Colon (tissue), 2 donors: ENCODE measurements around the gene MYL2.

Experiments used
- FAIRE-seq: peaks from 2 replicates; lab custom pipeline; 2012; peaks lifted over from hg19 to GRCh38; lab: Jason Lieb, UNC
- donor health status: control.
- donor health status: control.

MYL2 gene

DNA sequence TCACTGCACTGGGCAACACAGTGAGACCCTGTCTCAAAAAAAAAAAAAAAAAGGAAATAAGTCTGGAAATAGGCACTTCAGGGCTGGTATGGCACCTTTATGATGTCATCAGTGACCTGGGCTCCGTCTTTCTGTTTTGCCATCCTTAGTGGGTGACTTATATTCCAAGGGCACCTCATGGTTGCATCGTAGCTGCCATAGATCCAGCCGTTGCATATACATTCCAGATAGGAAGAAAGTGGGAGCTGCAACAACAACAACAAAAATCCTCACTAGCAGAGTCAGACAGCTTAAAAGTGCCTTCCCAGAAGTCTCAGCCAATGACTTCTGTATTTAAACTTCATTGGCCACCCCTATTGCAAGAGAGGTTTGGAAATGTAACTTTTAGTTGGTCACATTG is 26.4 kb downstream of the MYL2 start:
- no peak for FAIRE-seq

DNA sequence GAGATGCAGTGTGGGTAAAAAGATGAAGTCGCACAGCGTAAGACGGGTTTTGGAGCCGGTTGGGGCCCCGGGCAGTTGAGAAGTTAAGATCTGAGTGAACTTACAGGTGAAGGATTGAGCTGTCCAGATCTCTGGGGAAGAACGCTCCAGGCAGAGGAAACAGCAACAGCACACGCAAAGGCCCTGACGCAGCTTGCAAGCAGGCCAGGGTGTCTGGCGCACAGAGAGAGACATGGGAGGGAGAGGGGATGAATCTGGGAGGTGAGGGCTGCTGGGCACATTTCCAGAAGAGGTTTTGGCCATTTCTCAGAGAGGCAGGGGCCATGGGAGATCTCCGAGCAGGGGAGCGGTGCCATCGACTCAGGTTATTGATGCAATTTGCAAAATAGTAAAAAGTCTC is 31.0 kb downstream of the MYL2 start:
- FAIRE-seq: no peak

DNA sequence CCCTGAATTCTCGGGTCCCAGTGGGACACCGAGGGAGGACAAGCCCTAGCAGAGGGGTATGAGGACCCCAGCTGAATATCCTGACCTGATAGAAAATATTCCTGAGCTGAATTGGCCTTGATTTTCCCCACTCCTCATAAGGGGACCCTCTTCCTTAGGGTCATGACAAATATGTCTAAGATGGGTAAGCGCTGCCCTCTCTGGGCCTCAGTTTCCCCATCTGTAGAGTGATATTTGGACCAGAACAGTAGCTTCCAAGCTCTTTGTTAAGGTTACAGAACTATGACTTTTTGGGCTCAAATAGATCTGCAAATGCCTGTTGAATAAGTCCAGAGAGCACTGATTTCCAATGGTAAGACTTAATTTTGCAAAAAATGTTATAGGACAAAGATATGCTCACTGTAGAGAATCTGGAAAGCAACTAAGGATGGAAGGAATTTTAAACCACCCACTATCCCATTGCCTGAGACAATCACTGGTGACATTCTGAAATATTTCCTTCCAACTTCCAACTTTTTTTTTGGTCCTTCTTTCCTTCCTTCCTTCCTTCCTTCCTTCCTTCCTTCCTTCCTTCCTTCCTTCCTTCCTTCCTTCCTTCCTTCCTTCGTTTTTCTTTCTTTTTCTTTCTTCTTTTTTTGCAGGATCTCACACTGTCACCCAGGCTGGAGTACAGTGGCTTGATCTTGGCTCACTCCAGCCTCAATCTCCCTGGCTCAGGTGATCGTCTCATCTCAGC is 32.0 kb downstream of the MYL2 start:
- FAIRE-seq: no peak

DNA sequence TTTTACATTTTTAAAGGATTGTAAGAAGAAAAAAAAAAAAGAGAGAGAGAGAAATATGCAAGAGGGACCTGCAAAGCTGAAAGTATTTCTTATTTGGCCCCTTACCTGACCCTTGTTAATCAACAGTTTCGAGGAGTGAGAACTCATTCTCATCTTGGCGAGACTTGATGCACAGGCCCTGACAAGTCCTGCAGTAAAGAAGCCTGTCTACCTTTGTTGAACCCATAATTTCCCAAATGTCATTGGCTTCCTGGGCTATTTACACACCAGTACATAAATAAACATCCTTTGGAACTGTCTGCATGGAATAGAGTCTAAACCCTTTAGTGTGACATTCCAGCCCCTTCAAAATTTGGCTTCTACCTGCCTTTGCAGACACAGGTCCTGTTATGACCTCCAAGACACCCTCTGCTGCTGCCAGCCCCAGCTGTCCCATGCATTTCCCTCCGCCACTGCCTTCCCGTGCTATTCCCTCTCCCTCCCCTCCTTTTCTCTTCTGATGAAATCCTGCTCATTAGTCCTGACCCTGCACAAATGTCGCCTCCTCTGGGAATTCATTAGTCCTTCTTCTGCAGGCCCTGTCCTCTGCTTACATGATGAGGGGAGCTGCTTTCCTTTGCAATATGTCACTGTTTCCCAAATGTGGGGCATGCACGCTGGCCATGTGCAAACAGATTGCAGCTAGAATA is 35.1 kb downstream of the MYL2 start:
- FAIRE-seq: no peak

DNA sequence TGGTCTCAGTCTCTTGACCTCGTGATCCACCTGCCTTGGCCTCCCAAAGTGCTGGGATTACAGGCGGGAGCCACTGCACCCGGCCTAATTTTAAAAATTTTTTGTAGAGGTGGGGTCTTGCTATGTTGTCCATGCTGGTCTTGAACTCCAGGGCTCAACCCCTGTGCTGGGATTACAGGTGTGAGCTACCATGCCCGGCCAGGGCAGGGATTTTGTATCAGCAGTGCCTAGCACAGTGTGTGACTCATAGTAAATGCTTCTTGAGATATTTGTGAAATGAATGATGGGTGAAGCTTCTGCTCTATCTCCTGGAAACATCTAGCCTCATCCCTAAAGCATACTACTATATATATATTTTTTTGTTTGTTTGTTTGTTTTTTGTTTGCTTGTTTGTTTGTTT is 37.1 kb downstream of the MYL2 start:
- FAIRE-seq: no peak

DNA sequence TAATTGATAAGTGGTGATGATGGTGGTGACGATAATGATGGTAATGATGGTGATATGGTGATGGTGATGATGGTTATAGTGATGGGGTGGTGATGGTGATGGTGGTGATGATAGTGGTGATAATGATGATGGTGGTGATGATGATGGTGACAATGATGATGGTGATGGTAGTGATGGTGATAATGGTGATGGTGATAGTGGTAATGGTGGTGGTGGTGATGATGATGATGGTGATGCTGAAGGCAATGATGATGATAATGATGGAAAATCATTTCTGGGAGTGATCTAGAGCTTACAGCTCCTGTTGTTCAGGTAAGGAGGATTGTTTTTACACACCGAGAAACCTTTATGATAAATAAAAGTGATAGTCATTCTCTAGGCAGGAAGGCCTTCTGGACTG is 39.7 kb downstream of the MYL2 start:
- no peak for FAIRE-seq

DNA sequence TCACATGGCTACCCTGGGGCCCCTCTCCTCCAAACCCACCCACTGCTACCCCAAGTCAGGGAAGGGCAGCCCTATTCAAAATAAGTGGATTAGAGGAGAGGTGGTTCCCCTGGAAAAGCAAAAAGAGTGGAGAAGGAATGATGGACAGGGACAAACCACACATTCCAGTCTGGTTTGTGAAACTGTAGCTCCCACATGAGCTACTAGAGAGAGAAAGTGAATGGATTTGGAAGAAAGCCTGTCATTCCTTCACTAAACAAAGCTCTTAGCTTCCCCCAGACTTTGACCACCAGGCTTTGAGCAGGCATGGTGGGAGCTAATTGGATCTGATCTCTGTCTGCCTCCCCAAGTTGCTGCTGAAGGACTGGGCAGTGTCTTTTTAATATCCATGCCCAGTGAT is 45.6 kb downstream of the MYL2 start:
- FAIRE-seq: no peak

DNA sequence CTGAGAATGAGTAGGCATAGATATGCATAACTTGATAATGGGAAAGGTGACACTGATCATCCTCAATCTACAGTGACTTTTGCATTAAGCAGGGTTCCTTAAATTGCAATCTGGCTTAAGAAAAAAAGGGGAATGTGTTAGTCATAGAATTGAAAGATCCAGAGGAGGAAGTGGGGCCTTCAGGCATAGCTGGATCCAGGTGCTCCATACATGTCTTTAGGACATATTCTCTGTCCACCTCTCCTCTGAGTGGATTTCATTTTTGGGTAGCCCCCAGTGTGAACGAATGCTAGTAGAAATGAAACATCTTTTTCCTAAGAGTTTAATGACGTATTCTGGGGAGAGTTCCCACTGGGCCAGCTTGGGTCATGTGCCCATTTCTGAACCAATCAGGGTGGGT is 46.0 kb downstream of the MYL2 start:
- FAIRE-seq: no peak

DNA sequence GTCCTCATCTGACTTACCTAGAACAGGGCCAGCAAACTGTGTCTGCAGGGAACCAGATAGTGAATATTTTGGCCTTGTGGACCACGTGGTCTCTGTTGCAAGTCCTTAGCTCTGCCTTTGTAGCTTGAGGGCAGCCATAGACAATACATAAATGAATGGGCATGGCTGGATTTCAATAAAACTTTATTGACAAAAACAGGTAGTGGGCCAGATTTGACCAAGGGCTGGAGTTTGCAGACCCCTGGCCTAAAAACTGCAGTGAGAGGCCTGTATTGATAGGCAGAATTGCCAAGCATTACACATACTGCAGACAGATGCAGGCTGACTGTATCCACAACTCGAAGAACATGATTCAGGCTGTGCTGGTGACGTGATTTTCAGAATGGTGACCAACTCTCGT is 48.3 kb downstream of the MYL2 start:
- FAIRE-seq: no peak

DNA sequence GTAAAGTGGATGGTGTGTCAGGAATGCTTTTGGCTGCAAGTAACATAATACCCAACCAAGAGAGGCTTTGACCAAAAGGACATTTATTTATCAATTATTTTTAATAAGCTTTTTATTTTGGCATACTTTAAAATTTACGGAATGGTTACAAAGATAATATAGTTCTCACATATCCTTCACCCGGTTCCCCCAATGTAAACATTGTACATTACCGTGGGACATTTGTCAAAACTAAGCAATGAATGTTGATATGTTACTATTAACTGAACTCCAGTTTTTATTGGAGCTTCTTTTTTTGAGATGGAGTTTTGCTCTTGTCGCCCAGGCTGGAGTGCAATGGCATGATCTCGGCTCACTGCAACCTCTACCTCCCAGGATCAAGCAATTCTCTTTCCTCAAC is 50.6 kb downstream of the MYL2 start:
- no peak for FAIRE-seq

DNA sequence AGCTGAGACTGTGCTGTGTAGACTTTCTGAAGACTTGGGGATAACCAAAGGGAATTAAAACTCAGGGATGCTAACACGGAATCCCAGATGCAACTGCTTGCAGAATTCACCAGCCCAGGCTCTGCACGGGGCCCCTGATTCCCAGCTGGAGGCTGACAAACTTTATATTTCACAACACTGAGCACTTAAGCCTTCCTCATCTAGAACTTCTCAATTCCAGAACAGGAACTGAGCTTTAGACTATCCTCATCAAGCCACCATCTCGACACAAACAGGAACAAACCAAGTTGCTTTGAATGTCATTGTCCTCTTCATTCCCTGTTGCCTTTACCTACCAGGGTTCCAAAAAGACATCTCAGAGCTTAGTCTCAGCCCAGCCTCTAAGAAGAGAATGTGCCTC is 51.4 kb downstream of the MYL2 start:
- FAIRE-seq: no peak

DNA sequence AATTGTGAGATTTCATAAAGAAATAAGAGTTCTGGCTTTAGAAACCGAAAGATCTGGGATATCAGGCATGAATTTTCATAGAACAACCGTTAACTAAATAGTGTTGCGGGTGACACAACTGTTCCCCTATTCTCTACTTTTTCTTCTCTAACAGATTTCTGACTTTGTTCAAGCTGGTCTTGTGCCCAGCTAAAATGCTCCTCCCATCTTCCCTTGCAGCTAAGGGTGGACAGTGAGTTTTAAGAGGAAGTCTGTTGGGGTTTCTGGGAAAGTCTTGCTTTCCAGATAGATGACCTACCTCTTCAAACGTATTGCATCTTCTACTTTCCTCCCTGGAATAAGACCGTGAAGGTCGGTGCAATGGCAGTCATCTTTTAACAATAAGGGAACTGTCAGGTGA is 54.9 kb downstream of the MYL2 start:
- no peak for FAIRE-seq

DNA sequence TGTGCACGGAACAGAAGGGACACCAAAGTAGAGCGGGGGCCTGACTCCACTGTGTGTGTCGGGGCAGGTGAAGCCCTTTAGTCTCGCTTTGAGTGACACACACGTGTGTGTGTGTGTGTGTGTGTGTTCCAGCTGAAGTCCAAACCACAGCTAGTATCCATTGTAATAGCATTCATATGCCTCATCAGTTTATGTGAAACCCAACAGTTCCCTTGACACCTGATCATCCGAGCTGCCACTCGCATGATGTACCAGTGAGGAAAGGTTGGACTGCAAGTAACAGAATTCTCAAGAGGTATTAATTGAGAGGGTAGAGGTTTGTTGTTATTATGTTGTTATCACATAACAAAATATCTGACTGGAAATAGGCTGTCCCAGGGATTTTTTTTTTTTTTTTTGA is 57.2 kb downstream of the MYL2 start:
- no peak for FAIRE-seq

DNA sequence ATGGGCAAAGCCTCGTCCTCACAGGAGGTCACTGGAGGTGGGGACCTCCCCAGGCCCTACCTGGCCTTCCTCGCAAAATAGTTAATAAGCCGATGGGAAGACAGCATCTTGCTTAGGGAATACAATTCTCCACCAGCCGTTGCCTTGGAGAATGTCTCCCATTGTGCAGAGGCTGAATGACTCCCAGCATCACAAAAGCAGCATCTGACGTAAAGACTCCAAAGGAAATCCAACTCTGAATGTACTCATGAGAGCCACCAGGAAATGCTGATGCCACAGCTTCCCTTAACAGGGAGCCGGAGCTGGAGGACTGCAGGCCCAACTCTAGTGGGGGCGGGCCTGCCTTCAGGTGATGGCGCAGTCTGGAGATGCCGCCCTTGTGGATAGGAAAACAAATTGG is 58.0 kb downstream of the MYL2 start:
- FAIRE-seq: no peak

DNA sequence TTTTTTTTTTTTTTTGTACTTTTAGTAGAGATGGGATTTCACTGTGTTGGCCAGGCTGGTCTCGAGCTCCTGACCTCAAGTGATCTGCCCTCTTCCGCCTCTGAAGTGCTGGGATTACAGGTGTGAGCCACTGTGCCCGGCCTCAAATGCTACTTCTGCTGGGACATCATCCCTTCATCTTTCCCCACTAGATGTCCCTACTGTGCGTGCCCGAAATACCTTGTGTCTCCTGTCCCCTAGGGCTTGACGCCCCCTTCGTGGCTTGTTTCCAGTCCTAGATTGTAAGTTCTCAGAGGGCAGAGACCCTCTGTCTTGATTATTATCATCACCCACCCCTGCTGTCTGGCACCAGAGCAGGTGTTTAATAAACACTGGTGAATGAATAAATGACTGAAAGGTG is 58.6 kb downstream of the MYL2 start:
- no peak for FAIRE-seq
